ENCODE measurements around the gene HIVEP3. TPM values are rescaled to one million over a fixed set of nuclear protein-coding genes. Genes with fewer than 3 reads are reported as not detected.
A peak's percentile ranks its signal among the peaks of the same experiment; 100 is the strongest.

HIVEP3 gene
- total RNA-seq, 1 experiment from 2014 or later, result 0.55 TPM

DNA sequence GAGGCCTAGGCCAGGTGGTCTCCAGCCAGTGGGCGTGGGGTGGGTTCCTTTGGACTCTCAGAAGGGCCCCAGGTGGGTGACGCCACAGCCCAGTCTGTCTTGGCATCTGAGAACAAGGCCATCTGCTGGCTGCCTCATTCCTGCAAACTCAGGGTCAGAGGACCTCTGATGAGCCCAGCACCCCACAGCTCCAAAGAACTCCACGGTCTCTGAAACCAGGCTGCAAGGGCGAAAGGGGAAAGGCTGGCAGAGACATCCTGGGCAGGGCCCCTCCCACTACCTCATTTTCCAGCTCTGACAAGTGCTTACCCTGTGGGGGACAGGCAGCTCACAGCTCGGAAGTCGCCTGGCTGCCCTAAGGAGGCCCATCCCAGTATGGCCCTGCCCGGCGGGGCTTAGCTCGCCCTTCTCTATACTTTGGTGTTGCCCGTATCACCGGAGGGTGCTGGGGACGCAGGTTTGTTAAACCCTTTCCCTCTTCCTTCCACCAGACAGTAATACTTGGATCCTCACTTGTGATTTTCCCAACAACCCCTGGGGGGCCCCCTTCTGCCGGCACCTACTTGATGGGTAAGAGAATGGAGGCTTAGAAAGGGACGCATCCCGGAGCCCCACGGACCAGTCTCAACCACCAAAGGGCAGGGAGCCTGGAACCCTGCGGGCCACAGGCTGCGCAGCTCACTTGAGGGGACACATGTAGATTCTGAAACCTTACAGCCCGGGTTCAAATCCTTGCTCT lies 423.3 kb downstream of the HIVEP3 start:
- Mint-ChIP-seq H3K36me3 (no peaks in the 10 kb centered on the region), H3K9me3 (no peaks in the 10 kb centered on the region), H3K4me1 (peaks cover 24% of the 10 kb centered on the region), H3K27me3 (ENCODE audit: low read depth) (peaks cover 14% of the 10 kb centered on the region), H3K27ac (no peak overlapping the region), H3K4me3 (peak overlapping the region; percentile 41)
- TF ChIP-seq, protein P1, sequence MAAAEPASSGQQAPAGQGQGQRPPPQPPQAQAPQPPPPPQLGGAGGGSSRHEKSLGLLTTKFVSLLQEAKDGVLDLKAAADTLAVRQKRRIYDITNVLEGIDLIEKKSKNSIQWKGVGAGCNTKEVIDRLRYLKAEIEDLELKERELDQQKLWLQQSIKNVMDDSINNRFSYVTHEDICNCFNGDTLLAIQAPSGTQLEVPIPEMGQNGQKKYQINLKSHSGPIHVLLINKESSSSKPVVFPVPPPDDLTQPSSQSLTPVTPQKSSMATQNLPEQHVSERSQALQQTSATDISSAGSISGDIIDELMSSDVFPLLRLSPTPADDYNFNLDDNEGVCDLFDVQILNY (CRISPR knock-in tag; IDR thresholded peaks at IDR 0.05), result no peak
- no peak for TF ChIP-seq CBFB (CRISPR knock-in tag; IDR thresholded peaks at IDR 0.05; ENCODE audit: low read depth)
- TF ChIP-seq, protein P2, sequence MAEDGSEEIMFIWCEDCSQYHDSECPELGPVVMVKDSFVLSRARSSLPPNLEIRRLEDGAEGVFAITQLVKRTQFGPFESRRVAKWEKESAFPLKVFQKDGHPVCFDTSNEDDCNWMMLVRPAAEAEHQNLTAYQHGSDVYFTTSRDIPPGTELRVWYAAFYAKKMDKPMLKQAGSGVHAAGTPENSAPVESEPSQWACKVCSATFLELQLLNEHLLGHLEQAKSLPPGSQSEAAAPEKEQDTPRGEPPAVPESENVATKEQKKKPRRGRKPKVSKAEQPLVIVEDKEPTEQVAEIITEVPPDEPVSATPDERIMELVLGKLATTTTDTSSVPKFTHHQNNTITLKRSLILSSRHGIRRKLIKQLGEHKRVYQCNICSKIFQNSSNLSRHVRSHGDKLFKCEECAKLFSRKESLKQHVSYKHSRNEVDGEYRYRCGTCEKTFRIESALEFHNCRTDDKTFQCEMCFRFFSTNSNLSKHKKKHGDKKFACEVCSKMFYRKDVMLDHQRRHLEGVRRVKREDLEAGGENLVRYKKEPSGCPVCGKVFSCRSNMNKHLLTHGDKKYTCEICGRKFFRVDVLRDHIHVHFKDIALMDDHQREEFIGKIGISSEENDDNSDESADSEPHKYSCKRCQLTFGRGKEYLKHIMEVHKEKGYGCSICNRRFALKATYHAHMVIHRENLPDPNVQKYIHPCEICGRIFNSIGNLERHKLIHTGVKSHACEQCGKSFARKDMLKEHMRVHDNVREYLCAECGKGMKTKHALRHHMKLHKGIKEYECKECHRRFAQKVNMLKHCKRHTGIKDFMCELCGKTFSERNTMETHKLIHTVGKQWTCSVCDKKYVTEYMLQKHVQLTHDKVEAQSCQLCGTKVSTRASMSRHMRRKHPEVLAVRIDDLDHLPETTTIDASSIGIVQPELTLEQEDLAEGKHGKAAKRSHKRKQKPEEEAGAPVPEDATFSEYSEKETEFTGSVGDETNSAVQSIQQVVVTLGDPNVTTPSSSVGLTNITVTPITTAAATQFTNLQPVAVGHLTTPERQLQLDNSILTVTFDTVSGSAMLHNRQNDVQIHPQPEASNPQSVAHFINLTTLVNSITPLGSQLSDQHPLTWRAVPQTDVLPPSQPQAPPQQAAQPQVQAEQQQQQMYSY (CRISPR knock-in tag; IDR thresholded peaks at IDR 0.05), result no peak
- TF ChIP-seq SP1 (CRISPR knock-in tag; conservative IDR thresholded peaks at IDR 0.05), result no peak
- TF ChIP-seq NR3C1 (CRISPR knock-in tag; conservative IDR thresholded peaks at IDR 0.05; ENCODE audit: low read depth), result no peak
- TF ChIP-seq GABPB1 (CRISPR knock-in tag; IDR thresholded peaks at IDR 0.05), result no peak
- TF ChIP-seq ATF1 (CRISPR knock-in tag; IDR thresholded peaks at IDR 0.05), result no peak
- TF ChIP-seq ZNF138 (CRISPR knock-in tag; conservative IDR thresholded peaks at IDR 0.05), result no peak
- TF ChIP-seq MXD4 (CRISPR knock-in tag; IDR thresholded peaks at IDR 0.05; ENCODE audit: borderline replicate concordance), result no peak
- no peak for TF ChIP-seq MYBL2 (CRISPR knock-in tag; IDR thresholded peaks at IDR 0.05)
- no peak for TF ChIP-seq ZNF263 (CRISPR knock-in tag; IDR thresholded peaks at IDR 0.05; ENCODE audit: low read depth)
- TF ChIP-seq, protein P3, sequence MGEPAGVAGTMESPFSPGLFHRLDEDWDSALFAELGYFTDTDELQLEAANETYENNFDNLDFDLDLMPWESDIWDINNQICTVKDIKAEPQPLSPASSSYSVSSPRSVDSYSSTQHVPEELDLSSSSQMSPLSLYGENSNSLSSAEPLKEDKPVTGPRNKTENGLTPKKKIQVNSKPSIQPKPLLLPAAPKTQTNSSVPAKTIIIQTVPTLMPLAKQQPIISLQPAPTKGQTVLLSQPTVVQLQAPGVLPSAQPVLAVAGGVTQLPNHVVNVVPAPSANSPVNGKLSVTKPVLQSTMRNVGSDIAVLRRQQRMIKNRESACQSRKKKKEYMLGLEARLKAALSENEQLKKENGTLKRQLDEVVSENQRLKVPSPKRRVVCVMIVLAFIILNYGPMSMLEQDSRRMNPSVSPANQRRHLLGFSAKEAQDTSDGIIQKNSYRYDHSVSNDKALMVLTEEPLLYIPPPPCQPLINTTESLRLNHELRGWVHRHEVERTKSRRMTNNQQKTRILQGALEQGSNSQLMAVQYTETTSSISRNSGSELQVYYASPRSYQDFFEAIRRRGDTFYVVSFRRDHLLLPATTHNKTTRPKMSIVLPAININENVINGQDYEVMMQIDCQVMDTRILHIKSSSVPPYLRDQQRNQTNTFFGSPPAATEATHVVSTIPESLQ (CRISPR knock-in tag; IDR thresholded peaks at IDR 0.05), result no peak
- TF ChIP-seq, protein P4, sequence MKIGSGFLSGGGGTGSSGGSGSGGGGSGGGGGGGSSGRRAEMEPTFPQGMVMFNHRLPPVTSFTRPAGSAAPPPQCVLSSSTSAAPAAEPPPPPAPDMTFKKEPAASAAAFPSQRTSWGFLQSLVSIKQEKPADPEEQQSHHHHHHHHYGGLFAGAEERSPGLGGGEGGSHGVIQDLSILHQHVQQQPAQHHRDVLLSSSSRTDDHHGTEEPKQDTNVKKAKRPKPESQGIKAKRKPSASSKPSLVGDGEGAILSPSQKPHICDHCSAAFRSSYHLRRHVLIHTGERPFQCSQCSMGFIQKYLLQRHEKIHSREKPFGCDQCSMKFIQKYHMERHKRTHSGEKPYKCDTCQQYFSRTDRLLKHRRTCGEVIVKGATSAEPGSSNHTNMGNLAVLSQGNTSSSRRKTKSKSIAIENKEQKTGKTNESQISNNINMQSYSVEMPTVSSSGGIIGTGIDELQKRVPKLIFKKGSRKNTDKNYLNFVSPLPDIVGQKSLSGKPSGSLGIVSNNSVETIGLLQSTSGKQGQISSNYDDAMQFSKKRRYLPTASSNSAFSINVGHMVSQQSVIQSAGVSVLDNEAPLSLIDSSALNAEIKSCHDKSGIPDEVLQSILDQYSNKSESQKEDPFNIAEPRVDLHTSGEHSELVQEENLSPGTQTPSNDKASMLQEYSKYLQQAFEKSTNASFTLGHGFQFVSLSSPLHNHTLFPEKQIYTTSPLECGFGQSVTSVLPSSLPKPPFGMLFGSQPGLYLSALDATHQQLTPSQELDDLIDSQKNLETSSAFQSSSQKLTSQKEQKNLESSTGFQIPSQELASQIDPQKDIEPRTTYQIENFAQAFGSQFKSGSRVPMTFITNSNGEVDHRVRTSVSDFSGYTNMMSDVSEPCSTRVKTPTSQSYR (CRISPR knock-in tag; IDR thresholded peaks at IDR 0.05), result no peak
- TF ChIP-seq ZNF232 (CRISPR knock-in tag; IDR thresholded peaks at IDR 0.05), result no peak
- no peak for TF ChIP-seq ZNF423 (CRISPR knock-in tag; IDR thresholded peaks at IDR 0.05)
- TF ChIP-seq PRRX2 (CRISPR knock-in tag; IDR thresholded peaks at IDR 0.05), result no peak
- TF ChIP-seq, protein P5, sequence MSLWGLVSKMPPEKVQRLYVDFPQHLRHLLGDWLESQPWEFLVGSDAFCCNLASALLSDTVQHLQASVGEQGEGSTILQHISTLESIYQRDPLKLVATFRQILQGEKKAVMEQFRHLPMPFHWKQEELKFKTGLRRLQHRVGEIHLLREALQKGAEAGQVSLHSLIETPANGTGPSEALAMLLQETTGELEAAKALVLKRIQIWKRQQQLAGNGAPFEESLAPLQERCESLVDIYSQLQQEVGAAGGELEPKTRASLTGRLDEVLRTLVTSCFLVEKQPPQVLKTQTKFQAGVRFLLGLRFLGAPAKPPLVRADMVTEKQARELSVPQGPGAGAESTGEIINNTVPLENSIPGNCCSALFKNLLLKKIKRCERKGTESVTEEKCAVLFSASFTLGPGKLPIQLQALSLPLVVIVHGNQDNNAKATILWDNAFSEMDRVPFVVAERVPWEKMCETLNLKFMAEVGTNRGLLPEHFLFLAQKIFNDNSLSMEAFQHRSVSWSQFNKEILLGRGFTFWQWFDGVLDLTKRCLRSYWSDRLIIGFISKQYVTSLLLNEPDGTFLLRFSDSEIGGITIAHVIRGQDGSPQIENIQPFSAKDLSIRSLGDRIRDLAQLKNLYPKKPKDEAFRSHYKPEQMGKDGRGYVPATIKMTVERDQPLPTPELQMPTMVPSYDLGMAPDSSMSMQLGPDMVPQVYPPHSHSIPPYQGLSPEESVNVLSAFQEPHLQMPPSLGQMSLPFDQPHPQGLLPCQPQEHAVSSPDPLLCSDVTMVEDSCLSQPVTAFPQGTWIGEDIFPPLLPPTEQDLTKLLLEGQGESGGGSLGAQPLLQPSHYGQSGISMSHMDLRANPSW (CRISPR knock-in tag; conservative IDR thresholded peaks at IDR 0.05; ENCODE audit: low read depth), result no peak
- POLR2A ChIA-PET, result interaction anchor here (1.2 kb wide), 1 partner anchor 8 kb away, joined by 3 read pairs; no protein-coding TSS in a partner anchor
- CTCF ChIA-PET, result interaction anchor here (0.8 to 5.2 kb wide), 11 partner anchors 8 to 182 kb away, joined by 3 to 30 read pairs (median 3); partner anchors contain the start of gene EDN2
- ATAC-seq (peak; percentile 21), DNase-seq (ENCODE audit: low spot score) (peak; percentile 63)

Measured in WTC11 (cell line).